Stimulated activated CD8-positive, alpha-beta memory T cell treated with anti-CD3 and anti-CD28 coated beads, Interleukin-15, amount 100 ng/mL, for 24 hours (primary cell): ENCODE data around the gene DNAJB1.
A peak's percentile ranks its signal among the peaks of the same experiment; 100 is the strongest.

Experiments
- DNase-seq: peaks from one replicate; pipeline ENCODE4 v3.0.0-alpha.2; 2020; ENCODE audit warnings: low read depth

The DNAJB1 gene

DNA sequence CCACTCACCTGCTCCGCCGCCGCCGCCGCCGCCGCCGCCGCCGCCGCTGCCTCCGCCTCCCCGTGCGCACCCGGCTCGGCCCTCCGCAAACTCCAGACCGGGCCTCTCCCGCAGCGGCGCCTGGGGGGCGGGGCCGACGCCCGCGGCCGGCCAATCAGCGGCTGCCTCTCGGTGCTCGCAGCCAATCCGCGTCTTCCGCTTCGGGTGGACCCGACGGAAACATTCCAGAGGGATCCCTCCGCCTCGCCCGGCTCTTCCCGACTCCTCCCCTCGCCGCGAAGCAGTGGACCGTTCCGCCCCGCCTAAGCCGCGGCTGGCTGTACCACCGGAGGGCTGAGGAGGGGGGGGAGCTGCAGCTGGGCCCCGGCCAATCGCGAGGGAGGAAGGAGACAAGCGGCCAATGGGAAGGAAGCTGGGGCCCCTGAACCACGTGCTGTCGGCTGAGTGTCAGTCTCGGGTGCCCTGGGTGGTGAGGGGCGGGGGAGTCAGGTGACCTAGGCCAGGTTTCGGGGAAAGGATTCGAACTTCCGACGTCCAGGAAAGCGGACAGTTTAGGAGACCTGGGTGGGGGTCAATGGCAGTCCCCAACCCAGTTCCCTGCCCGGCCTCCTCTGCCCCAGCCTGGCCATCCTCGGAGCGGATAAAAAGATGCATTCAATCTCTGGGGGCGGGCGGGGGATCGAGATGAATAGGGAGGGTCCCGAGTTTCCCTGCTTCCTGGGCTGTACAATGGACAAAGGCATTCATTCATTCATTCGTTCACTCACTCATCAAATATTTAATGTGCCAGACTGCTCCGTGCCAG is 22.0 kb downstream of the DNAJB1 start, which contains the start of gene GIPC1:
GIPC1 (minus strand) TSS at position 99 of the 805 bp plus-strand sequence. CDS start 13,151 bp downstream, outside the sequence.
- peak; percentile 68 for DNase-seq

- no peak for DNase-seq
Observed at GRCh38 chr19:14495672-14496028, 22.5 kb downstream of the DNAJB1 start.

- no peak for DNase-seq
Observed at GRCh38 chr19:14494910-14495671, 23.1 kb downstream of the DNAJB1 start.

DNA sequence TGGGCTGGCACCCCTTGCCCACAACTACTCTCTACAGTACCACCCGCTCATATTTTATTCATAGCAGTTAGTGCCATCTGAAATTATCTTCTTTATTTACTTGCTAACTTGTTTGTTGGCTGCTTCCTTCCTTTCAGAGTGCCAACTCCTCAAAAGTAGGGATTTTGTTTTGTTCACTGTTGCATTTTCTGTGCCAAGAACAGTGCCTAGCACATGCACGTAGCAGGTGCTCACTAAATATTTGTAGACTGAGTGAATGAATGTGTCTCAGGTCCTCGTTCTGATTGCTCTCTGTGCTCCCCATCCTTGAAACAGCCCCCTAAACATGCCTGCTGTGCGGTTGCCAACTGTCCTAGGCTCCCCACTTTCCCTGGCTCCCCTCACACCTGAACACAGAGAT is 23.8 kb downstream of the DNAJB1 start:
- no peak for DNase-seq

DNA sequence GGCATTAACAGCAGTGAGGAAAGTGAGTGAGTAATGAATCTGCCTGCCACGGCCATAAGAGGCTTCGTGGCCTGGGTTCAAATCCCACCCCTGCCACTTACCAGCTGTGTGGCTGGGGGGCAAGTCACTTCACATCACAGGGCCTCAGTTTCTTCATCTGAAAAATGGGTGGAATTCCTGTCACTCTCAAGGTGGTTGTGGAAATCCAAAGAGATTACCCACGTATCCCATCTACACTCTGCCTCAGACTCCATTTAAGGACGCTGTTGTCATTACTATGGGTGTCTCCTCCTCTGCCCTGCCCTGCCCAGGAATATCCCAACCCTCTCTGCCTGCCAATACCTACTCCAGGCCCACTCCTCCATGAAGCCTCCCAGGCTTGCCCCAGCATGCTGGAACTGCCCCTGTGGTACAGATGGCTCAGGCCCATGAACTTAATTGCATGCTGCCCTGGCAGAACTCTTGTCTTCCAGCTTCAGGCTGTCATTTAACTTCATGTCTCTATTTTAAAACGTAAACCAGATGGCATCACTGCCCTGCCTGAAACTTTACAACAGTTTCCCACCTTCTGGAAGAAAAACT is 25.4 kb downstream of the DNAJB1 start:
- no peak for DNase-seq

DNA sequence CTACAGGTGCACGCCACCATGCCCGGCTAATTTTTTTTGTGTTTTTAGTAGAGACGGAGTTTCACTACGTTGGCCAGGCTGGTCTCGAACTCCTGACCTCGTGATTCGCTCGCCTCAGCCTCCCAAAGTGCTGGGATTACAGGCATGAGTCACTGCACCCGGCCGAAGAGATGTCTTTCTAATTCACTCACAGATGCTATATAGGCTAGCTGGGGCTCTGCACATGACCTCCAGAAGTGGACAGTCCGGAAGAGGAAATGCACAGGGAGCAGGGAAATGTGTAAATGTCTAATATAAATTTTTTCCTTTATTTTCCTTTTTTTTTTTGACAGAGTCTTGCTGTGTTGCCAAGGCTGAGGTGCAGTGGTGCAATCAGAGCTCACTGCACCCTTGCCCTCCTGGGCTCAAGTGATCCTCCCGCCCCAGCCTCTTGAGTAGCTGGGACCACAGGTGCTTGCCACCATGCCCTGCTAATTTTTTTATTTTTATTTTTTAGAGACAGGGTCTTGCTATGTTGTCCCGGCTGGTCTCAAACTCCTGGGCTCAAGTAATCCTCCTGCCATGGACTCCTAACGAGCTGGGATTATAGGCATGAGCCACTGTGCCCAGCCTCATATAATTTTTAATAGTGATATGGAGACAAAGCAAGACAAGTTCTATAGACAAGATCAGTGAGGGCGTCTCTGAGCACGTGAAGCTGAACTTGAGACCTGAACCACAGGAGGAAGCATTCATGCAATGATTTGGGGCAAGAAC is 30.6 kb downstream of the DNAJB1 start:
- no peak for DNase-seq

DNA sequence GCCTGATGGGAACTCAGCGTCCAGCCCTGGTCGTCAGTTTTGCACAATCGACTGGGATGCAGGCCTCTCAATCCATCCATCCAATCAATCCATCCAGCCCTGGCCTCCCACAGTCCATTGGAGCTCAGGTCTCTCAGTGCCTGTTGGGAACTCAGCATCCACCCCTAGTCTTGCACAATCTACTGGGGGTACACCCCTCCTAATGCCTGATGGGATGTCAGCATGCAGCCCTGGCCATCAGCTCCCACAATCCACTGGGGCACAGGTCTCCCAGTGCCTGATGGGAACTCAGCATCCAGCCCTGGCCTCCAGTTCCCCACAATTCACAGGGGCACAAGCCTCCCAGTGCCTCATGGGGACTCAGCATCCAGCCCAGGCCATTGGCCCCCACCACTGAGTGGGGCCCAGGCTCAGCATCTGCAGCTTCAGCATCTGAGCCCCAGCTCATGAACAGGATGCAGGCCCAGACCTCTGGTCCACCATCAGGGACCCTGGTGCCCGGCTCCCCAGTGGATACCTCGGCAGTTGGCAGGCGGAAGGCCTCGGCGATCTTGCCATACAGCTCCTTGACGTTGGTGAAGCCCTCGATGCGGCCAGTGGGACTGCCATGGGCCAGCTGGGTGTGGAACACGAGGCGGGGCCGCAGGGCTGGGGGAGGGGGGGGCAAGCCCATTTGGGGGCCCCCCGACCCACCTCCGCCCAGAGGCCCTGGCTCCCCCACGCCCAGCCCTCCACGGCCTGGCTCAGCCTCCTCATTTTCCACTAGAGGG is 35.8 kb downstream of the DNAJB1 start:
- DNase-seq: no peak

DNA sequence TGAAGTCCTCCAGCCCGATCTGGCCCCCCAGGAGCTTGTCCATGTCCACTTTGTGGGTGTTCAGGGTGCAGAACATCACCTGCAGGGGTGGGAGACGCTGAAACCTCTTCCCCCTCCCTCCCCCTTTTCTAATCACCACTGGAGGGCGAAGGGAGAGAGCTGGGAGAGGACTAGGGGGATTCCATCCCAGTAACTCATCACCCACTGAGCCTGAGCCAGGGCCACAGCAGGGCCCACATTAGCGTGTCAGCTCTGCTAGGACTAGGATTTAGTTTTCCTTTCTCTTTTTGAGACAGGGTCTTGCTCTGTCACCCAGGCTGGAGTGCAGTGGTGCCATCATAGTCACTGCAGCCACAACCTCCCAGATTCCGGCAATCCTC is 37.5 kb downstream of the DNAJB1 start:
- no peak for DNase-seq

GRCh38 chr19:14479975-14480699 is 38.1 kb downstream of the DNAJB1 start:
- DNase-seq: peak; percentile 58

DNA sequence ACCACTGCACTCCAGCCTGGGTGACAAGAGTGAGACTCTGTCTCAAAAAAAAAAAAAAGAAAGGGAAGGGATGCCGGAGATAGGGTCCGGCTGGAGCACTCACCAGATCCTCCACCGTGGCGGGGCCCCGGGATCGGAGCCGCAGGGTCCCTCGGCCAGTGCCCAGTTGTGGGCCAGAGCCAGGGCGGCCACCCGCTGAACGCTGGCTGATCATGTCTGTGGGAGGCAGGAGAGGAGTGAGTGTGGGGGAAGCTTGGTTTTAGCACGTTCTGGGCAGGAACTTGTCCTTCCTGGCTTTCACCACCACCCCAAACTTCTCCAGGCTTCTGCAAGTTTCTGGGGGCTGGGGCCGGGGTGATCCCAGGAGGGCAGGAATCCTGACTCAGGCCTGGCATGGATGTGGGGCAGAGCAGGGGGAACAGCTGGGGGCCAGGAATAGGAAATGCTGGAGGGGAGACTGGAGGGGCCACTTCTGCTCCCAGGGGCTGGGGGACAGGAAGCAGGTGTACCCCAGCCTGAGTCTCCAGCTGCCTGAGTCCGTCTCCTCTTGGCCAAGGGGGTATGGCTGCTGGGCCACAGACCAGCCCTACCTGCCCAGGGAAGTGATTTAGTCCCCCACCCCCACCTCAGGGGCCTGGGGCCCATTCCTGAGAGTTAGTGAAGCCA is 38.8 kb downstream of the DNAJB1 start:
- DNase-seq: no peak

- no peak for DNase-seq
Observed at GRCh38 chr19:14478113-14478545, 40.1 kb downstream of the DNAJB1 start.

DNA sequence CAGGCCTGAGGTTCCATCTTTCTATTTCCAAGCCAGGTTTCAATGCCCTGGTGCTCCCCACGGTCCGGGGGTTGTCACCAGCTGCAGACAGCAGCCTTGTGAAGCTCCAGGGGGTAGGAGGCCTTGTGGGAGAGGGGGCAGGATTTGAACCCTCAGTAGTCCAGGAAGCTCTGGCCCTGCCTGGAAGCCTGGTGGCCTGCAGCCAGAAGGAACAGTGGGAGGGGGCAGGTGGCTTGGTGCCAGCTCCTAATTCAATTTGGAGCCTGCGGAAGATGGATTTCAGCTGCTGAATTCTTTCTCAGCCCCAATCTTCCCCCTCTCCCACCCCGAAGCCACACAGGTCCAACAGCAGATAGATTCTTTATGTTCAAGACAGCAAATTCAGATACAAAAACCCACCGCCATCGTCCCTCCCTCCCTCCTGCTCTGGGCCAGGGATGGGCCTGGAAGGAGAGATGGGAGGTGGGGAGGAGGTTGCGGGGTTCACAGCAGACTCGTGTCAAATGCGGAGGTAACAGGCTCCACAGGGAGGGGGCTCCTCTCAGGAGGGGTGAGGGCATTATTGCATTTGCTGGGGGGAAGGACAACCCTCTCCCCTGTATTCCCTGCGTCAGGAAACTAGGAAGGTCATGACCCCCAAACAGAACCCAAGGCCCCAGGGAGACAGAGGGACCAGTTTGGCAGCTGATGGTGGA is 40.6 kb downstream of the DNAJB1 start:
- no peak for DNase-seq

DNA sequence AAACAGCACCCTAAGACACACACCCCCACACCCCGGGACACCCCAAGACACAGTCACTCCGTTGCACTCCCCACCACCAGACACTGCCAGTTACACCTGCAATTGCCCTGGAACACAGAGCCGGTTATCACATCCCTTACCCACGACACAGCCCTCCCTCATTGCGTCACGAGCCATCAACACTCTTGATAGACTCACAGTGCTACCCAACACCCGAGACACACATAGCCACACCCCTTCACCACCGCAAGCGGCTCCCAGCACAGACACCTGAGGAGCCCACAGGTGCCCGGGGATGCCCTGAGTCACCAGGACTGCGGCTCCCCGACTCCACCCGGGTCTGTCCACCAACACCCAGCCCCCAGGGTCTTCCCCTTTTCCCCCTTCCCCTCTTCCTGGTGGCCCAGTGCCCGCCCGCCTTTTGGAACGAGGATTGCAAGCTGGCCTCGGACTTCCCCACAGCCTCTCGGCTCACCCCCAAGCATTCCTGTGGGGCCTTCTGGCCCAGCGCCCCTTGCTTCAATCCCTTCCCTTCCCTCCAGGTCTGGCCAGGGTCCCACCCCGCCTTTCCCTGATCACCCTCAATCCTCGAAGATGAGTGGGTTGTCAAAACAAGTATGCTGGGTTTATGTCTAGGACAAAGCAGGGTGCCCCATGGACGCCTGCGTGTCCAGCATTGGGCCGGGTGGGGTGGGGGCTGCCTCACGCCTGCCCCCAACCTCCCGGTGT is 41.4 kb downstream of the DNAJB1 start:
- DNase-seq: no peak

GRCh38 chr19:14476327-14476672 is 41.9 kb downstream of the DNAJB1 start:
- no peak for DNase-seq

DNA sequence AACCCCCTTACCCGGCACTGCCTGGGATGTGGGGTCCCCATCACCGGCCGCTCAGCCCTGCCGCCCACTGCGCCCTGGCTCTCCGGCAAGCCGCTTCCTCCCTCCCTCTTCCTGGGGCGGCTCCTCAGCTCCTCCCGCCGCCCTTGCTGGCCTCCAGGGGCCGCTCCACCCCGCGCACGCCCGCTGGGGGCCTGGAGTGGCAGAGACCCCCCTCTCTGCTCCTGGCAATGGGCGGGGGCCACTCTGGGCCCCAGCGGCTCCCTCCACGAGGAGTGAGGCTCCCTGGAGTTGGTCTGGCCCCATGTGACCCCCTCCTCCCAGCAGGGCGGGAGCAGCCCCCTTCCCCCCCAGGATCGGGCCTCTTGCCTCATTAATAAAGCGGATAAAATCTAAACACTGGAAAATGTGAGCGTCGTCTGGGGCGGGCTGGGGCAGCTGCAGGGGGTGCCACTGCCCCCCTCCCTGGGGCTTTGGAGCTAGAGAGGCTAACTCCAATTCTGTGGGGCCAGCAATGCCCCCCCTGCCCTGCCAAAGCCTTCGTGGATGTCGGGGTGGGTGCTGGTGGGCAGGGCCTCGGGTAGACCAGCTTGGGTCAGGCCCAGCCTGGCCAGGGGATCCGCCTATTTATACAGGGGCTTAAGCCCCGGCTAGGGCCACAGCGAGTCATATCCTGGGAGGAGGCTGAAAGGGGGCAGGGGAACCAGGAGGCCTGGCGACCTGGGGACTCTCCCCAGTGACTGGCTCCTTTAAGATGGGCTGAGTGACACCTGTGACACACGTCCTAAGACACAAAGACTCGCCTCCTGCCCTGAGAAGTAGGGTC is 42.7 kb downstream of the DNAJB1 start, which contains the start of gene PTGER1:
PTGER1 (minus strand) TSS at position 104 of the 823 bp plus-strand sequence. CDS start 1,034 bp downstream, outside the sequence.
- no peak for DNase-seq

- no peak for DNase-seq
Observed at GRCh38 chr19:14474827-14475226, 43.4 kb downstream of the DNAJB1 start.

GRCh38 chr19:14473978-14474578 is 44.1 kb downstream of the DNAJB1 start:
- DNase-seq: no peak
